HepG2 (cell line): ENCODE data around the gene DCC. TPM values are rescaled to one million over a fixed set of nuclear protein-coding genes. Genes with fewer than 3 reads are reported as not detected.

Experiments used
- ATAC-seq: fragments of 200-7000 bp; cut with Tn5 transposase; 3 replicates; pipeline ENCODE4 v1.9.1; 2020; ENCODE audit warnings: mild to moderate bottlenecking, moderate library complexity
- BruUV-seq: library from RNA; stranded (reverse); fragments of 400-500 nt; replicated peaks from 2 replicates; lab custom pipeline; 2021; lab: Mats Ljungman, UMichigan
- CTCF ChIA-PET: fragments of 300-600 bp; formaldehyde crosslinking; extraction: SDS; loops from one replicate; lab custom pipeline; 2021; ENCODE audit warnings: low total read pairs, inconsistent platforms, low intra/inter-chr PET ratio; lab: Yijun Ruan, JAX
- POLR2A ChIA-PET: fragments of 350-600 bp; sonication (Branson Sonifier 250); formaldehyde crosslinking; loops from one replicate; lab custom pipeline; 2020; ENCODE audit warnings: antibody characterized with exemption, inconsistent platforms; lab: Yijun Ruan, JAX
- DNase-seq: peaks from one replicate; pipeline ENCODE4 v3.0.0-alpha.2; 2015; ENCODE audit warnings: low spot score
- FAIRE-seq: peaks from 3 replicates; lab custom pipeline; 2011; peaks lifted over from hg19 to GRCh38; lab: Jason Lieb, UNC
- H2AFZ ChIP-seq: one replicate; pipeline ENCODE4 v1.6.1; 2011; ENCODE audit warnings: low read length, inconsistent platforms
- H3K27ac ChIP-seq: fragments of 300-600 bp; 3 replicates; pipeline ENCODE4 v1.8.0; 2011; ENCODE audit warnings: mixed run types, mild to moderate bottlenecking, mixed read lengths, low read length, inconsistent platforms; ENCODE audit not compliant: insufficient read depth; ENCODE audit errors: extremely low read length
- H3K27me3 ChIP-seq, 2 experiments: fragments of 200-600 bp in 1 of 2; 2 replicates in 1 of 2; 3 replicates in 1 of 2; pipeline versions ENCODE4 v1.6.0 to v1.8.0; 2011; ENCODE audit warnings: low read length in 2 of 2, mild to moderate bottlenecking in 2 of 2, moderate library complexity in 2 of 2, inconsistent platforms in 1 of 2; ENCODE audit not compliant: insufficient read depth in 2 of 2, control insufficient read depth in 1 of 2
- H3K36me3 ChIP-seq, 2 experiments: fragments of 200-600 bp in 1 of 2; replicated peaks in 1 of 2; 2 replicates in 1 of 2; 3 replicates in 1 of 2; pipeline versions ENCODE4 v1.5.1 to v1.8.0; 2011; ENCODE audit warnings: low read length in 2 of 2, inconsistent platforms in 1 of 2; ENCODE audit not compliant: insufficient read depth in 2 of 2, control insufficient read depth in 1 of 2
- H3K4me1 ChIP-seq: 2 replicates; pipeline ENCODE4 v1.5.1; 2012; ENCODE audit warnings: low read length, inconsistent platforms; ENCODE audit not compliant: insufficient read depth
- H3K4me2 ChIP-seq: 2 replicates; pipeline ENCODE4 v1.6.0; 2011; ENCODE audit warnings: low read depth, low read length, inconsistent platforms
- H3K4me3 ChIP-seq, 3 experiments: fragments of 200-600 bp in 1 of 3; sonication (generic), shearing (Covaris generic) in 1 of 3; replicated peaks in 1 of 3; 2 replicates each; pipeline ENCODE4 v1.5.1; 2011 to 2016; ENCODE audit warnings: low read length in 3 of 3, inconsistent platforms in 2 of 3, low read depth in 2 of 3, mild to moderate bottlenecking in 2 of 3, control low read depth in 1 of 3, mixed read lengths in 1 of 3; ENCODE audit not compliant: insufficient read depth in 1 of 3
- H3K79me2 ChIP-seq: one replicate; pipeline ENCODE4 v1.6.1; 2011; ENCODE audit warnings: low read length, inconsistent platforms; ENCODE audit not compliant: insufficient read depth
- H3K9ac ChIP-seq: 2 replicates; pipeline ENCODE4 v1.6.0; 2011; ENCODE audit warnings: mild to moderate bottlenecking, low read depth, low read length, inconsistent platforms; ENCODE audit not compliant: insufficient read depth
- H3K9me3 ChIP-seq: 2 replicates; pipeline ENCODE4 v1.5.1; 2012; ENCODE audit warnings: mild to moderate bottlenecking, low read length
- H4K20me1 ChIP-seq: 2 replicates; pipeline ENCODE4 v1.6.0; 2011; ENCODE audit warnings: inconsistent platforms, mild to moderate bottlenecking, low read length, moderate library complexity; ENCODE audit not compliant: insufficient read depth
- JDP2 ChIP-seq: sonication (generic); formaldehyde crosslinking; IDR thresholded peaks from 2 replicates; pipeline ENCODE4 v1.8.1; 2022; ENCODE audit warnings: missing genetic modification reagents, borderline replicate concordance
- RARG ChIP-seq: sonication (generic); formaldehyde crosslinking; IDR thresholded peaks from 2 replicates; pipeline ENCODE4 v1.4.0; 2020; ENCODE audit warnings: low read depth, mild to moderate bottlenecking, missing genetic modification reagents
- ZFP36 ChIP-seq: fragments of 150-350 bp; IDR thresholded peaks from 2 replicates; pipeline ENCODE4 v1.6.1; 2018; ENCODE audit warnings: borderline replicate concordance, low read length, low read depth; ENCODE audit not compliant: partially characterized antibody
- ZMAT3 ChIP-seq: sonication (generic); formaldehyde crosslinking; conservative IDR thresholded peaks from 2 replicates; pipeline ENCODE4 v1.7.0; 2021; ENCODE audit warnings: missing genetic modification reagents
- ZNF44 ChIP-seq: sonication (generic); formaldehyde crosslinking; IDR thresholded peaks from 2 replicates; pipeline ENCODE4 v1.5.1; 2020; ENCODE audit warnings: mild to moderate bottlenecking, missing genetic modification reagents
- WGBS: methylation state at CpG from one replicate; pipeline ENCODE4 v1.1.6; 2017; ENCODE audit warnings: low lambda C conversion rate; 5-methylcytosine and 5-hydroxymethylcytosine counted together
- in situ Hi-C: cut with HindIII; loops from 2 replicates; pipeline ENCODE4 v1.10.0; 2017; ENCODE audit warnings: low pct_unique_long_range_greater_than_20kb; ENCODE audit not compliant: extremely low pct_ligation_motif_present
- intact Hi-C: fragments of 100-400 bp; cut with micrococcal nuclease; formaldehyde crosslinking; loops from one replicate; pipeline ENCODE4 v1.10.0; 2022; ENCODE audit not compliant: unreplicated experiment
- polyA plus RNA-seq, 8 experiments: library from polyadenylated mRNA; depleted of rRNA in 3 of 8; stranded (reverse) in 7 of 8; unstranded in 1 of 8; fragments of >200 nt; fragmentation: Illumina TruSeq in 4 of 8; extraction: Trizol in 4 of 8; gene quantifications; 2 replicates each; pipeline versions ENCODE4 v1.2.1 to v1.2.3, GENCODE V29; 2011 to 2016; ENCODE audit warnings: low read depth in 4 of 8, missing spikeins in 1 of 8, mixed read lengths in 1 of 8; ENCODE audit not compliant: insufficient read depth in 1 of 8
- total RNA-seq, 5 experiments: library from RNA; depleted of rRNA; stranded (reverse); fragments of >200 nt; fragmentation: Illumina TruSeq; extraction: Trizol; gene quantifications; 2 replicates each; pipeline ENCODE4 v1.2.3, GENCODE V29; 2016; ENCODE audit warnings: low read depth in 1 of 5
- TF ChIP-seq, protein P1 (sequence below): sonication (generic); formaldehyde crosslinking; IDR thresholded peaks from 2 replicates; pipeline ENCODE4 v1.4.0; 2020; ENCODE audit warnings: missing genetic modification reagents

DCC gene
- total and polyA plus RNA-seq, 2 of the 13 experiments (the other 11 are each of a cell fraction or from before 2014, with no cell fraction given), result not detected

DNA sequence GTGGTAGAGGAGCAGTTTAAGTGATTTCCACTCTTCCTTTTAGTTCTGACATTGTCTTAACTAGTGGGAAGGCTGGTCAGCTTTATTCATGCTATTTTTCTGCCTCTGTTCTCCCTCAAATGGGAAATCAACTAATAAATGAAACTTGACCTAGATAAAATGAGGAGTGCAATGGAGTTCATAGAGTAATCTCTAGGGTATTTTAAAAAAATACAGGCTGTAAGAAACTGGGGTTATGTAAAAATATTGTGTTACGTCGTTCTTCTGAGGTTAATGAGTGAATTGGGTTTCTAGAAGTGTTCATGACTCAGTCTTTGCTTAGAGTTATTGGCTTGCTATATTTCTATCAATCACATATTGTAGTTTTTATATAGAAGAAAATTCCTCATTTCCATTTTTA lies 1150.0 kb downstream of the DCC start:
- Histone ChIP-seq H3K9me3 (no peaks in the 10 kb centered on the region), H3K9ac (no peak overlapping the region), H4K20me1 (no peaks in the 10 kb centered on the region), H3K36me3 (no peaks in the 10 kb centered on the region), H2AFZ (no peak overlapping the region), H3K27me3 (no peaks in the 10 kb centered on the region), H3K27ac (no peak overlapping the region), H3K4me2 (no peak overlapping the region), H3K4me3 (no peak overlapping the region), H3K79me2 (no peaks in the 10 kb centered on the region), H3K4me1 (no peaks in the 10 kb centered on the region)
- intact Hi-C loops, result no loop called here
- ATAC-seq (no peak), FAIRE-seq (no peak), DNase-seq (no peak)
- in situ Hi-C loops, result no loop called here
- TF ChIP-seq ZNF44 (CRISPR knock-in tag), result no peak
- BruUV-seq, result no TSS peak
- ChIA-PET POLR2A (no interaction called here), CTCF (no interaction called here)
- WGBS, result 2% methylated on average over 2 of the region's 2 CpGs

DNA sequence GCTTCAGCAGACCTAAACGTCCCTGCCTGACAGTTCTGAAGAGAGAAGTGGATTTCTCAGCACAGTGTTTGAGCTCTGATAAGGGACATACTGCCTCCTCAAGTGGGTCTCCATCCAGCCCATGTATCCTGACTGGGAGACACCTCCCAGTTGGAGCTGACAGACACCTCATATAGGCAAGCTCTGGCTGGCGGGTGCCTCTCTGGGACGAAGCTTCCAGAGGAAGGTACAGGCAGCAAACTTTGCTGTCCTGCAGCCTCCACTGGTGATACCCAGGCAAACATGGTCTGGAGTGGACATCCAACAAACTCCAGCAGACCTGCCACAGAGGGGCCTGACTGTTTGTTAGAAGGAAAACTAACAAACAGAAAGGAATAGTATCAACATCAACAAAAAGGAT lies 1156.0 kb downstream of the DCC start:
- no peaks in the 10 kb centered on the region for H3K9me3 ChIP-seq
- no peaks in the 10 kb centered on the region for H3K4me1 ChIP-seq
- intact Hi-C loops, result no loop called here
- H3K36me3 ChIP-seq, result no peaks in the 10 kb centered on the region
- H3K9ac ChIP-seq, result no peak overlapping the region
- in situ Hi-C loops, result no loop called here
- no peaks in the 10 kb centered on the region for H4K20me1 ChIP-seq
- H2AFZ ChIP-seq, result no peak overlapping the region
- no peak for ATAC-seq
- FAIRE-seq, result no peak
- 7% methylated on average over 3 of the region's 3 CpGs for WGBS
- no peak overlapping the region for H3K4me2 ChIP-seq
- no peaks in the 10 kb centered on the region for H3K79me2 ChIP-seq
- H3K4me3 ChIP-seq, result no peak overlapping the region
- TF ChIP-seq, protein P1, sequence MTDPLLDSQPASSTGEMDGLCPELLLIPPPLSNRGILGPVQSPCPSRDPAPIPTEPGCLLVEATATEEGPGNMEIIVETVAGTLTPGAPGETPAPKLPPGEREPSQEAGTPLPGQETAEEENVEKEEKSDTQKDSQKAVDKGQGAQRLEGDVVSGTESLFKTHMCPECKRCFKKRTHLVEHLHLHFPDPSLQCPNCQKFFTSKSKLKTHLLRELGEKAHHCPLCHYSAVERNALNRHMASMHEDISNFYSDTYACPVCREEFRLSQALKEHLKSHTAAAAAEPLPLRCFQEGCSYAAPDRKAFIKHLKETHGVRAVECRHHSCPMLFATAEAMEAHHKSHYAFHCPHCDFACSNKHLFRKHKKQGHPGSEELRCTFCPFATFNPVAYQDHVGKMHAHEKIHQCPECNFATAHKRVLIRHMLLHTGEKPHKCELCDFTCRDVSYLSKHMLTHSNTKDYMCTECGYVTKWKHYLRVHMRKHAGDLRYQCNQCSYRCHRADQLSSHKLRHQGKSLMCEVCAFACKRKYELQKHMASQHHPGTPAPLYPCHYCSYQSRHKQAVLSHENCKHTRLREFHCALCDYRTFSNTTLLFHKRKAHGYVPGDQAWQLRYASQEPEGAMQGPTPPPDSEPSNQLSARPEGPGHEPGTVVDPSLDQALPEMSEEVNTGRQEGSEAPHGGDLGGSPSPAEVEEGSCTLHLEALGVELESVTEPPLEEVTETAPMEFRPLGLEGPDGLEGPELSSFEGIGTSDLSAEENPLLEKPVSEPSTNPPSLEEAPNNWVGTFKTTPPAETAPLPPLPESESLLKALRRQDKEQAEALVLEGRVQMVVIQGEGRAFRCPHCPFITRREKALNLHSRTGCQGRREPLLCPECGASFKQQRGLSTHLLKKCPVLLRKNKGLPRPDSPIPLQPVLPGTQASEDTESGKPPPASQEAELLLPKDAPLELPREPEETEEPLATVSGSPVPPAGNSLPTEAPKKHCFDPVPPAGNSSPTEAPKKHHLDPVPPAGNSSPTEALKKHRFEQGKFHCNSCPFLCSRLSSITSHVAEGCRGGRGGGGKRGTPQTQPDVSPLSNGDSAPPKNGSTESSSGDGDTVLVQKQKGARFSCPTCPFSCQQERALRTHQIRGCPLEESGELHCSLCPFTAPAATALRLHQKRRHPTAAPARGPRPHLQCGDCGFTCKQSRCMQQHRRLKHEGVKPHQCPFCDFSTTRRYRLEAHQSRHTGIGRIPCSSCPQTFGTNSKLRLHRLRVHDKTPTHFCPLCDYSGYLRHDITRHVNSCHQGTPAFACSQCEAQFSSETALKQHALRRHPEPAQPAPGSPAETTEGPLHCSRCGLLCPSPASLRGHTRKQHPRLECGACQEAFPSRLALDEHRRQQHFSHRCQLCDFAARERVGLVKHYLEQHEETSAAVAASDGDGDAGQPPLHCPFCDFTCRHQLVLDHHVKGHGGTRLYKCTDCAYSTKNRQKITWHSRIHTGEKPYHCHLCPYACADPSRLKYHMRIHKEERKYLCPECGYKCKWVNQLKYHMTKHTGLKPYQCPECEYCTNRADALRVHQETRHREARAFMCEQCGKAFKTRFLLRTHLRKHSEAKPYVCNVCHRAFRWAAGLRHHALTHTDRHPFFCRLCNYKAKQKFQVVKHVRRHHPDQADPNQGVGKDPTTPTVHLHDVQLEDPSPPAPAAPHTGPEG (CRISPR knock-in tag), result no peak
- TF ChIP-seq JDP2 (CRISPR knock-in tag) (no peak), RARG (CRISPR knock-in tag) (no peak), ZMAT3 (CRISPR knock-in tag) (no peak), ZFP36 (no peak)
- CTCF ChIA-PET, result no interaction called here
- H3K27ac ChIP-seq, result no peak overlapping the region
- no peak for DNase-seq
- no TSS peak for BruUV-seq
- POLR2A ChIA-PET, result no interaction called here
- no peaks in the 10 kb centered on the region for H3K27me3 ChIP-seq
